Neural progenitor cell (in vitro differentiated cells): ENCODE measurements around the gene PRRG4. TPM values are rescaled to one million over a fixed set of nuclear protein-coding genes. Genes with fewer than 3 reads are reported as not detected.
"Not testable (repeated sequence)": the region's sequence is repeated elsewhere in the genome, so short reads cannot be mapped to it uniquely, and the experiment has no call there.

Experiments
- DNase-seq: peaks from one replicate; pipeline ENCODE4 v3.0.0-alpha.2; 2016; ENCODE audit warnings: low spot score
- H2AFZ ChIP-seq: fragments of 200-600 bp; sonication (generic); replicated peaks from 2 replicates; pipeline ENCODE4 v1.6.1; 2016; ENCODE audit warnings: antibody characterized with exemption
- H3F3A ChIP-seq: fragments of 200-600 bp; sonication (generic); 2 replicates; pipeline ENCODE4 v1.6.1; 2016; ENCODE audit warnings: antibody characterized with exemption, low read depth
- H3K27ac ChIP-seq: fragments of 200-600 bp; sonication (generic); 2 replicates; pipeline ENCODE4 v1.5.1; 2016; ENCODE audit warnings: mild to moderate bottlenecking
- H3K27me3 ChIP-seq: fragments of 200-600 bp; sonication (generic); 2 replicates; pipeline ENCODE4 v1.6.1; 2016; ENCODE audit warnings: mild to moderate bottlenecking, moderate library complexity
- H3K36me3 ChIP-seq: fragments of 200-600 bp; sonication (generic); 2 replicates; pipeline ENCODE4 v1.5.1; 2016
- H3K4me1 ChIP-seq: fragments of 200-600 bp; sonication (generic); 2 replicates; pipeline ENCODE4 v1.6.1; 2016; ENCODE audit warnings: mixed run types
- H3K4me2 ChIP-seq: fragments of 200-600 bp; sonication (generic); 2 replicates; pipeline ENCODE4 v1.6.1; 2016
- H3K4me3 ChIP-seq: fragments of 200-600 bp; sonication (generic); 2 replicates; pipeline ENCODE4 v1.5.1; 2016
- H3K79me2 ChIP-seq: fragments of 200-600 bp; sonication (generic); 2 replicates; pipeline ENCODE4 v1.6.1; 2016; ENCODE audit warnings: low read depth
- H3K9ac ChIP-seq: fragments of 200-600 bp; sonication (generic); 2 replicates; pipeline ENCODE4 v1.6.1; 2016
- H3K9me3 ChIP-seq: fragments of 200-600 bp; sonication (generic); 2 replicates; pipeline ENCODE4 v1.5.1; 2016; ENCODE audit warnings: low read depth
- H4K20me1 ChIP-seq: fragments of 200-600 bp; sonication (generic); 2 replicates; pipeline ENCODE4 v1.6.1; 2016; ENCODE audit warnings: low read depth
- H3K27ac Mint-ChIP-seq: 3 replicates; pipeline ENCODE4 v1.8.0; 2021; ENCODE audit warnings: mixed read lengths
- H3K27me3 Mint-ChIP-seq: 2 replicates; pipeline ENCODE4 v1.8.0; 2022; ENCODE audit warnings: low read depth, mild to moderate bottlenecking, inconsistent platforms, moderate library complexity, mixed read lengths; ENCODE audit not compliant: insufficient read depth
- H3K36me3 Mint-ChIP-seq: 3 replicates; pipeline ENCODE4 v1.8.0; 2021; ENCODE audit warnings: mixed read lengths
- H3K4me1 Mint-ChIP-seq: 3 replicates; pipeline ENCODE4 v1.8.0; 2021; ENCODE audit warnings: mixed read lengths
- H3K4me3 Mint-ChIP-seq: 3 replicates; pipeline ENCODE4 v1.8.0; 2021; ENCODE audit warnings: mild to moderate bottlenecking, moderate library complexity, mixed read lengths
- H3K9me3 Mint-ChIP-seq: 3 replicates; pipeline ENCODE4 v1.8.0; 2020; ENCODE audit warnings: mixed read lengths
- CTCF ChIP-seq: fragments of 200-600 bp; sonication (generic); IDR thresholded peaks from 2 replicates; pipeline ENCODE4 v1.5.1; 2017; ENCODE audit warnings: antibody characterized with exemption, mild to moderate bottlenecking
- EZH2 ChIP-seq: fragments of 200-600 bp; sonication (generic); IDR thresholded peaks from 2 replicates; pipeline ENCODE4 v1.6.1; 2017; ENCODE audit warnings: antibody characterized with exemption, mild to moderate bottlenecking, moderate library complexity
- EZH2phosphoT487 ChIP-seq: fragments of 200-600 bp; sonication (generic); IDR thresholded peaks from 2 replicates; pipeline ENCODE4 v1.6.1; 2017; ENCODE audit warnings: antibody characterized with exemption
- total RNA-seq: library from RNA; depleted of rRNA; stranded (reverse); fragments of >200 nt; gene quantifications from 2 replicates; pipeline ENCODE4 v1.2.3, GENCODE V29; 2015; ENCODE audit warnings: low replicate concordance

Gene PRRG4
- total RNA-seq, 1 donor from 2014 or later: 0.06 TPM

- Histone ChIP-seq H3K27me3 (no peaks in the 10 kb centered on the region), H3K27ac (no peak overlapping the region), H3F3A (no peaks in the 10 kb centered on the region), H2AFZ (no peak overlapping the region), H3K9me3 (no peaks in the 10 kb centered on the region), H3K4me1 (no peaks in the 10 kb centered on the region), H3K4me2 (no peak overlapping the region), H3K4me3 (no peak overlapping the region), H3K36me3 (no peaks in the 10 kb centered on the region), H3K79me2 (no peaks in the 10 kb centered on the region), H4K20me1 (no peaks in the 10 kb centered on the region), H3K9ac (no peak overlapping the region)
- Mint-ChIP-seq H3K9me3 (no peaks in the 10 kb centered on the region), H3K4me1 (no peaks in the 10 kb centered on the region), H3K36me3 (no peaks in the 10 kb centered on the region), H3K4me3 (no peak overlapping the region), H3K27ac (no peak overlapping the region), H3K27me3 (no peaks in the 10 kb centered on the region)
- no peak for DNase-seq
- TF ChIP-seq EZH2phosphoT487: no peak
- no peak for TF ChIP-seq EZH2
- TF ChIP-seq CTCF: peak; percentile 27
Measured at GRCh38 chr11:32858731-32859130, 29.0 kb downstream of the PRRG4 start.

GRCh38 chr11:32861850-32862577 lies 32.3 kb downstream of the PRRG4 start:
- no peak overlapping the region for H3K27ac ChIP-seq
- no peaks in the 10 kb centered on the region for H3K27me3 ChIP-seq
- H4K20me1 ChIP-seq: no peaks in the 10 kb centered on the region
- no peaks in the 10 kb centered on the region for H3K36me3 Mint-ChIP-seq
- no peak overlapping the region for H3K9ac ChIP-seq
- H3K4me1 Mint-ChIP-seq: no peaks in the 10 kb centered on the region
- H3K4me1 ChIP-seq: no peaks in the 10 kb centered on the region
- H2AFZ ChIP-seq: no peak overlapping the region
- no peaks in the 10 kb centered on the region for H3K9me3 ChIP-seq
- DNase-seq: no peak
- H3K4me3 Mint-ChIP-seq: no peak overlapping the region
- H3K79me2 ChIP-seq: no peaks in the 10 kb centered on the region
- no peaks in the 10 kb centered on the region for H3K36me3 ChIP-seq
- TF ChIP-seq CTCF (no peak), EZH2phosphoT487 (no peak), EZH2 (no peak)
- no peaks in the 10 kb centered on the region for H3K9me3 Mint-ChIP-seq
- no peak overlapping the region for H3K27ac Mint-ChIP-seq
- H3K27me3 Mint-ChIP-seq: no peaks in the 10 kb centered on the region
- no peak overlapping the region for H3K4me2 ChIP-seq
- no peaks in the 10 kb centered on the region for H3F3A ChIP-seq
- no peak overlapping the region for H3K4me3 ChIP-seq

GRCh38 chr11:32864555-32864954 lies 34.8 kb downstream of the PRRG4 start:
- H3K9ac ChIP-seq: no peak overlapping the region
- H3K79me2 ChIP-seq: no peaks in the 10 kb centered on the region
- Mint-ChIP-seq H3K27ac (no peak overlapping the region), H3K27me3 (peaks cover 2% of the 10 kb centered on the region), H3K4me1 (no peaks in the 10 kb centered on the region), H3K36me3 (no peaks in the 10 kb centered on the region), H3K4me3 (no peak overlapping the region), H3K9me3 (no peaks in the 10 kb centered on the region)
- no peak for DNase-seq
- no peaks in the 10 kb centered on the region for H3K4me1 ChIP-seq
- TF ChIP-seq EZH2phosphoT487 (no peak), CTCF (no peak), EZH2 (no peak)
- no peak overlapping the region for H3K4me2 ChIP-seq
- H3K4me3 ChIP-seq: no peak overlapping the region
- no peaks in the 10 kb centered on the region for H4K20me1 ChIP-seq
- no peaks in the 10 kb centered on the region for H3K9me3 ChIP-seq
- no peak overlapping the region for H2AFZ ChIP-seq
- H3K27ac ChIP-seq: no peak overlapping the region
- no peaks in the 10 kb centered on the region for H3K36me3 ChIP-seq
- no peaks in the 10 kb centered on the region for H3K27me3 ChIP-seq
- H3F3A ChIP-seq: no peaks in the 10 kb centered on the region

- H4K20me1 ChIP-seq, H3K4me3 ChIP-seq, H3K4me1 ChIP-seq, H2AFZ ChIP-seq, H3K27me3 Mint-ChIP-seq, DNase-seq, H3K9ac ChIP-seq, H3K4me3 Mint-ChIP-seq, H3K4me1 Mint-ChIP-seq, H3K27ac Mint-ChIP-seq, H3K27me3 ChIP-seq, H3K4me2 ChIP-seq, H3K79me2 ChIP-seq, H3K9me3 ChIP-seq, H3K27ac ChIP-seq, H3F3A ChIP-seq, H3K9me3 Mint-ChIP-seq, H3K36me3 ChIP-seq, H3K36me3 Mint-ChIP-seq: not testable (repeated sequence)
Measured at GRCh38 chr11:32868752-32869151, 39.0 kb downstream of the PRRG4 start.
